Duodenal mucosa (tissue), 2 donors: ENCODE results near the gene NYAP1.
A peak's percentile ranks its signal among the peaks of the same experiment; 100 is the strongest.

ENCODE experiments used
- H3K27ac ChIP-seq: one replicate; pipeline ENCODE4 v1.7.0; 2013; ENCODE audit warnings: low read depth, low read length
- H3K27me3 ChIP-seq, 2 donors: one replicate each; pipeline ENCODE4 v1.7.0; 2013; ENCODE audit warnings: low read length in 2 of 2, control low read depth in 1 of 2; ENCODE audit not compliant: insufficient read depth in 2 of 2, control insufficient read depth in 1 of 2
- H3K36me3 ChIP-seq, 2 donors: one replicate each; pipeline ENCODE4 v1.7.0; 2013; ENCODE audit warnings: low read length in 2 of 2, control low read depth in 1 of 2; ENCODE audit not compliant: insufficient read depth in 2 of 2, control insufficient read depth in 1 of 2
- H3K4me1 ChIP-seq, 2 donors: one replicate each; pipeline ENCODE4 v1.7.0; 2013; ENCODE audit warnings: low read length in 2 of 2, control low read depth in 1 of 2; ENCODE audit not compliant: insufficient read depth in 2 of 2, control insufficient read depth in 1 of 2
- H3K4me3 ChIP-seq, 2 donors: one replicate each; pipeline ENCODE4 v1.7.0; 2013; ENCODE audit warnings: low read length in 2 of 2, low read depth in 1 of 2
- H3K9ac ChIP-seq, 2 donors: one replicate each; pipeline ENCODE4 v1.7.0; 2013; ENCODE audit warnings: low read length in 2 of 2, low read depth in 1 of 2
- H3K9me3 ChIP-seq, 2 donors: one replicate each; pipeline ENCODE4 v1.7.0; 2013; ENCODE audit warnings: low read length in 2 of 2, control low read depth in 1 of 2; ENCODE audit not compliant: control insufficient read depth in 1 of 2

Gene NYAP1

GRCh38 chr7:100472854-100473499 is 10.8 kb upstream of the NYAP1 start:
- peaks cover 5 to 10% of the 10 kb centered on the region in 2 donors for H3K36me3 ChIP-seq
- H3K4me3 ChIP-seq, result no peak overlapping the region
- H3K27me3 ChIP-seq, result no peaks in the 10 kb centered on the region
- H3K4me1 ChIP-seq, result peaks cover 26 to 32% of the 10 kb centered on the region in 2 donors
- no peaks in the 10 kb centered on the region for H3K9me3 ChIP-seq
- H3K27ac ChIP-seq, result no peak overlapping the region
- no peak overlapping the region for H3K9ac ChIP-seq

DNA sequence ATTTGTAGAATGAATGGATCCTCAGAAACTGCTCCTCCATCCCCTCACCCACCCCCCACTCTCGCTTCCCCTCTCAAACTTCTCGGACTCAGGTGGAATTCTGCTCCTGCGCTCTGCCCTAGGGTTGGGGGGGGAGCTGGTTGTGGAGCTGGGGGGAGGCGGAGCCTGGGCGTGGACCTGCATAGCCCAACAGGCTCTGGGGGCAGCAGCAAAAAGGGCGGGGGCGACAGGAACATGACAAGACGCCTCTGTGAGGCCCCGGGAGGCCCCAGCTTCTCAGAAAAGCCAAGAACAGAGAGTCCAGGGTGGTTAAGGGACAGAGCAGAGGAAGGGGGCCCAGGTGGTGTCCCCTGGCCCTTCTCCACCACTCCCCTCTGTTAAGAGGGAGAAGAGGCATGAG is 8.2 kb upstream of the NYAP1 start:
- Histone ChIP-seq H3K27me3 (no peaks in the 10 kb centered on the region), H3K9ac (no peak overlapping the region), H3K4me1 (peaks cover 30 to 32% of the 10 kb centered on the region in 2 donors), H3K4me3 (peak overlapping the region in 1 of 2 donors; percentile 15), H3K9me3 (no peaks in the 10 kb centered on the region), H3K27ac (no peak overlapping the region), H3K36me3 (peaks cover 5 to 10% of the 10 kb centered on the region in 2 donors)

DNA sequence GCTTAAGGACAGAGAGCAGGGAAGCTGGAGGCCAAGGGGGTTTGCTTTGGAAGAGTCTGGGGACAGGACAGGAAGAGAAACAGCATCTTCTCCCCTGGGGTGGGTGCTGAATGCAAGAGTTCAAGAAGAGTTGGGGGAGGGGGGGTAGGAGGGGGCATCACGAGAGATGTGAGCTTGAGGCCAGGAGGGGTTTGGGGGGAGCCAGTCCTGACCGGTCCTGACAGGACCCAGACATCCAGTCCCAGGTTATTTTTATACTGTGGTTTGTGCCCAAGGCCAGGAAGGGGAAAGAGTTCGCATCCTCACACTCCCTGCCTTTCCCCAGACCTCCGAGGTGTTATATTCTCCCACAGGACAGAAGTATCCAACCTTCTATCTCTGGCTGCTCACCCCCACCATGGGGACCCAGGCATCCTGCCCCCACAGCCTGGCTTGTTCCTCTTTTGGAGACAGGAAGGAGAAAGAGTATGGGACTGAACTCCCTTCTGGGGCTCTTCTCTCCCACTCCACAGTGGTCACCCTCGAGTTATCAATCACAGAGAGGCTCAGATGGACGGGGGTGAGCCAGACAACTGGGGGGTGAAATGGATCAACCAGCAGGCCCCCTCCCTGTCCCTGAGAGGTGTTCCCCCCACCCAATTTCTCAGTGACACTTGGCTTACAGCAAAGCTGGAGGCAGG is 7.5 kb upstream of the NYAP1 start:
- peak overlapping the region; percentile 11 to 51 for H3K9ac ChIP-seq
- no peaks in the 10 kb centered on the region for H3K9me3 ChIP-seq
- H3K4me1 ChIP-seq, result peaks cover 30 to 32% of the 10 kb centered on the region in 2 donors
- no peak overlapping the region for H3K27ac ChIP-seq
- H3K27me3 ChIP-seq, result no peaks in the 10 kb centered on the region
- peak overlapping the region; percentile 93 for H3K4me3 ChIP-seq
- peaks cover 5 to 10% of the 10 kb centered on the region in 2 donors for H3K36me3 ChIP-seq

GRCh38 chr7:100476903-100477870 is 6.5 kb upstream of the NYAP1 start:
- peaks cover 30 to 32% of the 10 kb centered on the region in 2 donors for H3K4me1 ChIP-seq

DNA sequence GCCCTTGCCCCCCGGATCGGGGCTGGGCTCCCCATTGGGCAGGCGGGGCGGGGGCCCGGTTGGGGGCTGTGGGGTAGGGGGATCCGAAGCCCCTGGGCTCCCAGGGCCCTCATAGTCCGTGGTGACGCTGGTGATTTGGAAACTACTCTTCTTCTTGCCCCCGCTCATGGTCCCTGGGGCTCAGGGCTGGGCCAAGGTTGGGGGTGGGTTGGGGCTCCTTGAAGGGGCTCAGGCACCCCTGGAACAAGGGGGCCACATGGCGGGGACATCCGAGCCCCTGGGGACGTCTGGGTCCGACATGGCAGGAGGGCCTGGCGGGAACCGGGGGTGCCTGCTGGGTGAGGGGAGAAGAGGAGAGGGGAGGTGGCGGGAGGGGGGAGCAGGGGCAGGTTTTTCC is 5.9 kb upstream of the NYAP1 start:
- peak overlapping the region; percentile 83 to 91 for H3K9ac ChIP-seq
- peak overlapping the region; percentile 93 for H3K4me3 ChIP-seq
- H3K36me3 ChIP-seq, result peaks cover 5 to 8% of the 10 kb centered on the region in 2 donors
- no peaks in the 10 kb centered on the region for H3K9me3 ChIP-seq
- no peaks in the 10 kb centered on the region for H3K27me3 ChIP-seq
- H3K4me1 ChIP-seq, result peaks cover 31 to 33% of the 10 kb centered on the region in 2 donors
- H3K27ac ChIP-seq, result no peak overlapping the region

More at GRCh38 chr7:100476903-100477870, 6.5 kb upstream of the NYAP1 start:
- Histone ChIP-seq H3K4me3 (peak overlapping the region; percentile 93), H3K9ac (peak overlapping the region; percentile 51 to 91), H3K27me3 (no peaks in the 10 kb centered on the region), H3K36me3 (peaks cover 5 to 10% of the 10 kb centered on the region in 2 donors), H3K27ac (no peak overlapping the region), H3K9me3 (no peaks in the 10 kb centered on the region)

DNA sequence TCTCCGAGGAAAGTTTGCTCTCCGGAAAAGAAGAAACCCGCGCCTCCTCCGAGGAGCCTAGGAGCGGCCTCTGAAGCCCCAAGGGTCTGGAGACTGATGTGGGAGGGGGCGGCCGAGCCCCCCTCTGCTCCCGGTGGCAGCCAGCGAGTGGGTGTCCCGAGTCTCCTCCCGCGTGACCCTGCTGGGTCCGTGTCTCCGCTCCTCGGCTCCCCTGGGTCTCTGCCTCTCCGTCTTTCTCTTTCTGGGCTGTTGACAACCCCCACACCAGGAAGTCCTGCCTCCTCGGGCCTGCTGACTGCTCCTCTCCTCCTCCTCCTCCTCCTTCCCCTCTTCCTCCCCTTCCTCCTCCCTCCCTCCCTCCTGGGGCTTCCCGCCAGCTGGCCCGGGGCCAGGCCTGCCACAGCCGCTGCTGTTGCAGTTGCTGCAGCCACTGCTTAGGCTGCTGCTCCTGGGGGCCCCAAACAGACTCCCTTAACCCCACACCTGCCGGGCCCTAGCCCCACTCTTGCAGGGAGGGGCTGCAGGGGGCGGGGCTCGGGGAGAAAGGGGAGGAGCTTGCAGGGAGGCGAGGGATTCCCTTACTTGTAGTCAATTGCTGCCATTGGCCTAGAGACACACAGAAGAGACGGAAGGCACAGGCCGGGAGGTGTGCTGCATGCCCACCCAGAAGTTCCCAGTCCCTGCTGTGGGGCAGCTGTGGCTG is 4.6 kb upstream of the NYAP1 start, which contains the start of gene TSC22D4:
TSC22D4 (minus strand) TSS at position 257 of the 703 bp plus-strand sequence. CDS start 1,176 bp downstream, outside the sequence.
- H3K4me1 ChIP-seq, result peaks cover 30 to 31% of the 10 kb centered on the region in 2 donors
- no peaks in the 10 kb centered on the region for H3K9me3 ChIP-seq
- H3K27ac ChIP-seq, result peak within 1 kb of the TSS; percentile 78
- H3K4me3 ChIP-seq, result peak within 1 kb of the TSS; percentile 93
- H3K9ac ChIP-seq, result peak within 1 kb of the TSS; percentile 83 to 91
- peaks cover under 1 to 4% of the 10 kb centered on the region in 2 donors for H3K36me3 ChIP-seq
- no peaks in the 10 kb centered on the region for H3K27me3 ChIP-seq

DNA sequence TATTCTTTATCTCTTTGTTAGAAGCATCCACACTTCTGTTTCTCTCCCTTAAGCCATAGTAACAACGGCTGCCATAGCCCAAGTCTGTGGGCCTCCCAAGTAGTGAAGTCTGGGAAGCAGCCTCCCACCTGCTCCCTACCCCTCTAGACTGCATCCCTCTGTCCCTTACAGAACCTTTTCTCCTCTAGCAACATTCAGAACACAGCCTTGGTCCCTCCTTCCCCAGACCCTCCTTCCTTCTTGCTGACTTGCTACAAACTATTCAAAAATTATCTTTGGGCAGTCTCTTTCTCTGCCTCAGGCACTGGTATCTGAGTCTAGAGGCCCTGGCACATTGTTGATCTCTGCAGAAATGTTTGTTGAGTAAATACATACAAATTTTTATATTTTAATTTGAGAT is 2.3 kb upstream of the NYAP1 start:
- no peaks in the 10 kb centered on the region for H3K9me3 ChIP-seq

GRCh38 chr7:100482728-100483089 is 1.0 kb upstream of the NYAP1 start:
- no peak overlapping the region for H3K27ac ChIP-seq
- H3K9ac ChIP-seq, result peak overlapping the region; percentile 45 to 52
- peaks cover 11 to 12% of the 10 kb centered on the region in 2 donors for H3K4me1 ChIP-seq
- no peaks in the 10 kb centered on the region for H3K9me3 ChIP-seq
- H3K4me3 ChIP-seq, result peak overlapping the region; percentile 58 to 69
- H3K36me3 ChIP-seq, result no peaks in the 10 kb centered on the region
- no peaks in the 10 kb centered on the region for H3K27me3 ChIP-seq

More for the DNA sequence above, 2.3 kb upstream of the NYAP1 start:
- Histone ChIP-seq H3K9ac (no peak overlapping the region), H3K4me1 (peaks cover 19 to 20% of the 10 kb centered on the region in 2 donors), H3K27me3 (no peaks in the 10 kb centered on the region), H3K27ac (no peak overlapping the region), H3K4me3 (no peak overlapping the region), H3K36me3 (no peaks in the 10 kb centered on the region)

- peak overlapping the region; percentile 45 to 52 for H3K9ac ChIP-seq
- H3K27ac ChIP-seq, result no peak overlapping the region
- H3K27me3 ChIP-seq, result no peaks in the 10 kb centered on the region
- H3K9me3 ChIP-seq, result no peaks in the 10 kb centered on the region
- H3K4me3 ChIP-seq, result peak overlapping the region; percentile 58 to 69
- peaks cover 11 to 12% of the 10 kb centered on the region in 2 donors for H3K4me1 ChIP-seq
- no peaks in the 10 kb centered on the region for H3K36me3 ChIP-seq
Observed at GRCh38 chr7:100483090-100483721, 521 bp upstream of the NYAP1 start.
